ENCODE measurements around the gene ACOX2.

GRCh38 chr3:58575971-58576652, 39.1 kb upstream of the ACOX2 start:
- TF ChIP-seq ZNF70 (CRISPR knock-in tag; IDR thresholded peaks at IDR 0.05) = no peak
- TF ChIP-seq BACH2 (CRISPR knock-in tag; IDR thresholded peaks at IDR 0.05; ENCODE audit: borderline replicate concordance) = no peak
- TF ChIP-seq RARB (CRISPR knock-in tag; IDR thresholded peaks at IDR 0.05) = no peak
- no peak for TF ChIP-seq ZFP3 (CRISPR knock-in tag; IDR thresholded peaks at IDR 0.05)
- no peak for TF ChIP-seq ZNF565 (CRISPR knock-in tag; conservative IDR thresholded peaks at IDR 0.05; ENCODE audit: low read depth)
- TF ChIP-seq ISL1 (CRISPR knock-in tag; IDR thresholded peaks at IDR 0.05) = no peak
- TF ChIP-seq CSDC2 (CRISPR knock-in tag; IDR thresholded peaks at IDR 0.05) = no peak
- TF ChIP-seq, protein P1, sequence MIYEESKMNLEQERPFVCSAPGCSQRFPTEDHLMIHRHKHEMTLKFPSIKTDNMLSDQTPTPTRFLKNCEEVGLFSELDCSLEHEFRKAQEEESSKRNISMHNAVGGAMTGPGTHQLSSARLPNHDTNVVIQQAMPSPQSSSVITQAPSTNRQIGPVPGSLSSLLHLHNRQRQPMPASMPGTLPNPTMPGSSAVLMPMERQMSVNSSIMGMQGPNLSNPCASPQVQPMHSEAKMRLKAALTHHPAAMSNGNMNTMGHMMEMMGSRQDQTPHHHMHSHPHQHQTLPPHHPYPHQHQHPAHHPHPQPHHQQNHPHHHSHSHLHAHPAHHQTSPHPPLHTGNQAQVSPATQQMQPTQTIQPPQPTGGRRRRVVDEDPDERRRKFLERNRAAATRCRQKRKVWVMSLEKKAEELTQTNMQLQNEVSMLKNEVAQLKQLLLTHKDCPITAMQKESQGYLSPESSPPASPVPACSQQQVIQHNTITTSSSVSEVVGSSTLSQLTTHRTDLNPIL (CRISPR knock-in tag; IDR thresholded peaks at IDR 0.05; ENCODE audit: low read depth) = no peak
- TF ChIP-seq ZFP30 (CRISPR knock-in tag; IDR thresholded peaks at IDR 0.05) = no peak
- no peak for TF ChIP-seq ZC3H10 (CRISPR knock-in tag; IDR thresholded peaks at IDR 0.05)
- no peak for TF ChIP-seq TCF4 (CRISPR knock-in tag; IDR thresholded peaks at IDR 0.05; ENCODE audit: borderline replicate concordance)
- no peak for TF ChIP-seq SNAI2 (CRISPR knock-in tag; IDR thresholded peaks at IDR 0.05)
- no peak for TF ChIP-seq POU6F1 (CRISPR knock-in tag; IDR thresholded peaks at IDR 0.05; ENCODE audit: borderline replicate concordance, low read depth)

All from SK-N-SH treated with all-trans-retinoic acid at 6 μM for 48 hours (cell line).